Measurements from ENCODE around the gene PALLD.

GRCh38 chr4:168651864-168652263, 155.0 kb downstream of the PALLD start:
- TF ChIP-seq NFE2L1 (CRISPR knock-in tag; IDR thresholded peaks at IDR 0.05) (no peak), CTCF (IDR thresholded peaks at IDR 0.05) (no peak)
- TF ChIP-seq, protein P1, sequence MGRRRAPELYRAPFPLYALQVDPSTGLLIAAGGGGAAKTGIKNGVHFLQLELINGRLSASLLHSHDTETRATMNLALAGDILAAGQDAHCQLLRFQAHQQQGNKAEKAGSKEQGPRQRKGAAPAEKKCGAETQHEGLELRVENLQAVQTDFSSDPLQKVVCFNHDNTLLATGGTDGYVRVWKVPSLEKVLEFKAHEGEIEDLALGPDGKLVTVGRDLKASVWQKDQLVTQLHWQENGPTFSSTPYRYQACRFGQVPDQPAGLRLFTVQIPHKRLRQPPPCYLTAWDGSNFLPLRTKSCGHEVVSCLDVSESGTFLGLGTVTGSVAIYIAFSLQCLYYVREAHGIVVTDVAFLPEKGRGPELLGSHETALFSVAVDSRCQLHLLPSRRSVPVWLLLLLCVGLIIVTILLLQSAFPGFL (CRISPR knock-in tag; IDR thresholded peaks at IDR 0.05; ENCODE audit: borderline replicate concordance): no peak

Data from WTC11 (cell line).